OCI-LY1 (cell line): ENCODE measurements around the gene SEMA4A.

Experiments
- EZH2 ChIP-seq: fragments of 200-600 bp; sonication (generic), shearing (Covaris generic); IDR thresholded peaks from 2 replicates; pipeline ENCODE4 v1.8.0; 2017; ENCODE audit warnings: borderline replicate concordance, mixed run types, mild to moderate bottlenecking, antibody characterized with exemption, low read length, moderate library complexity, mixed read lengths
- TF ChIP-seq, protein P1 (sequence below): fragments of 200-600 bp; sonication (generic), shearing (Covaris generic); IDR thresholded peaks from 2 replicates; pipeline ENCODE4 v1.5.1; 2017; ENCODE audit warnings: mild to moderate bottlenecking, antibody characterized with exemption, low read length, moderate library complexity, mixed read lengths

DNA sequence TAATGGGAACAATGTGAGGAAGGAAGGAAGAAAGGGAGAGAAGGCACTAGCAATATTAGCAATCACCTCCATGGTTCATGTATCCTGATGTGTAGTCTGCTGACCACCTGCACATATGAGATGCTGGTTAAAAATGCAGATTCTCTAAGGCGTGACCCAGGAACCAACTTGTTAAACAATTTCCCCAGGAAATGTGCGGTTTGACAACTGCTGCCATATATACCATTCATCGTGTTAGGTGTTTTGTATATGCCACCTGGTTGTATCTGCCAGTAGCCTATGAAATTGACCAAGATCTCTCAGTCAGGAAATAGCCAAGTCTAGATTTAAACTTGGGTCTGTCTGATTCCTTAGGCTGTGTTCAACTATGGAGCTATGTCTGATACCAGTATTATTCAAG lies 4.1 kb downstream of the SEMA4A start:
- TF ChIP-seq, protein P1, sequence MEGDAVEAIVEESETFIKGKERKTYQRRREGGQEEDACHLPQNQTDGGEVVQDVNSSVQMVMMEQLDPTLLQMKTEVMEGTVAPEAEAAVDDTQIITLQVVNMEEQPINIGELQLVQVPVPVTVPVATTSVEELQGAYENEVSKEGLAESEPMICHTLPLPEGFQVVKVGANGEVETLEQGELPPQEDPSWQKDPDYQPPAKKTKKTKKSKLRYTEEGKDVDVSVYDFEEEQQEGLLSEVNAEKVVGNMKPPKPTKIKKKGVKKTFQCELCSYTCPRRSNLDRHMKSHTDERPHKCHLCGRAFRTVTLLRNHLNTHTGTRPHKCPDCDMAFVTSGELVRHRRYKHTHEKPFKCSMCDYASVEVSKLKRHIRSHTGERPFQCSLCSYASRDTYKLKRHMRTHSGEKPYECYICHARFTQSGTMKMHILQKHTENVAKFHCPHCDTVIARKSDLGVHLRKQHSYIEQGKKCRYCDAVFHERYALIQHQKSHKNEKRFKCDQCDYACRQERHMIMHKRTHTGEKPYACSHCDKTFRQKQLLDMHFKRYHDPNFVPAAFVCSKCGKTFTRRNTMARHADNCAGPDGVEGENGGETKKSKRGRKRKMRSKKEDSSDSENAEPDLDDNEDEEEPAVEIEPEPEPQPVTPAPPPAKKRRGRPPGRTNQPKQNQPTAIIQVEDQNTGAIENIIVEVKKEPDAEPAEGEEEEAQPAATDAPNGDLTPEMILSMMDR = no peak
- no peak for TF ChIP-seq EZH2
